Stimulated activated CD4-positive, alpha-beta T cell treated with anti-CD3 and anti-CD28 coated beads, Interleukin-2, amount 100 ng/mL, for 48 hours (primary cell): Measurements from ENCODE around the gene FRMD3.

Source experiments
- DNase-seq, 2 donors: peaks; one replicate each; pipeline ENCODE4 v3.0.0-alpha.2; 2020

The FRMD3 gene

DNA sequence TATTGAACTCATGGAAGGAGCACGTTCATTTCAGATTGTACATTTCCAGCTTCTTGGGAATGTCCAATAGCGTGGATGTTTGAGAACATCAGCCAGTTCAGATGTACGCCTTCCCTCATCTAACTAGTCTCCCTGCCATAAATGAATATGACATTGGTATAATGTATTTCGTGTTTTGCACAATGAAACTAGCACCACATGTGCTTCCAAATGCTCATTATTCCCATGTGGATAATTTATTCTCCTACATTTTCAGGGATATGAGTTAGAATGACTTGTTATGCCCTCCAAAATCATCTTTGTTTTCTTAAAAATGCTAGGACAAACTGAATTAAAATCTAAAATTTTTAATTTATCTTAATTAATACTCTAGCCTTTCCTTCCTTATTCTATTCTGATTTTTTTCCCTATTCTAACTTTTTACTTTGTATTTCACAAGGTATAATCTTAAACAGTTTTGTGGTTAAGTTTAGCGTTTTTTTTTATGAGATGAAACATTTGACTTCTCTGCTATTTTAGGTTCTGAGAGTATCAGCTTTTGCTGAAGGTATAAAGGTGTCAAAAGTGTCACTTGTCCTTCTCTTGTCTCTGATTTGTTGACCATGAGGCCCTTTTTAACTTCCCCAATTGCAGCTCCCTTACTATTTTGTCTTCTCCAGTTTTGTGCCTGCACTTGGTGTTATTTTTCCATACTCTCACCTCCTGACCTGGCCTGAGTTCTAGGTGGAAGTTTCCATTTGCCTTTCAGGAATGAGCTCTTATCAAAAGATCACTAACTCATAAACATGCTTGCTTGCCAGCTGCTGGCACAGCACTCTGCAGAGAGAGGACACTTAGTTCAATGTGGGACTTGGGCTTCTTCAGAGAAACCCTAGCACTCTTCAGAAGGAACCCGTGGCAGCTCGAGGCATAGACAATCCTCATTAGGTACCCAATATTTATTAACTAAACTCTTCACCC, 106.8 kb downstream of the FRMD3 start:
- DNase-seq: no peak

DNA sequence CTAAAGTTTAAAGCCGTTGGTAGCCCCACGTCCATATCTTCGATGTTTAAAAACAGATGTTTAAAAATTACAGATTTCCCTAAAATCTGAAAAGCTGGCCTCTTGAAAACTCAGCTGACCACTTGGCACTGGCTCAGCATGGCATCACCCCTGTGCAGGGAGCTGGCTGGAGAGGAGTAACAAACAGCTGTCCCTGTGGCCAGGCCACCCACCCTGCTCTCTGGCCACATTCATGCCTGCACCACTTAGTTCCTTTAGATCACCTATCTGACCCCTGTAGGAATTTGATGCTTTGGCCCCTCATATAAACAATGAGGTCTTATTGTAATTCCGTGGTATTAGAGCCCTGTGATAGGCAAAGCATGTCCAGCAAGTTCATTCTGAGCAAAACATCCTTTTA, 107.5 kb downstream of the FRMD3 start:
- DNase-seq: no peak

DNA sequence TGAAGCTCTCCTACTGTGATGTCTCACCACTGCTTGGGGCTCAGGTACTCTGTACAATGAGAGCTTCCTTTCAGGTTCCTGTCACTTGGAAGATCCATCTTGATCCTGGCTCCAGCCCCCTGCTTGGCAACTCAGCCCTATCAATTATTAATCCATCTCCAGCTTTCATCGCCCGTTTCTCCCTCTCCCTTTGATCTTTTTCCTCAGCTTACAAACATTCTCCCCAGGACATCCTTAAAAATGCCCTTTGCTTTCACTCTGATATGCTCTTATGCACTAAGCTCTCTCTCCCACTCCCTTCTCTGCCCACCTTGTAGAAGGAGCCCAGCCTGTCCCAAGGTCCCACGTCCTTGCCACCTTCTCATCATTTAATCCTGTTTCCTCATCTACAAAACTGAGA, 109.0 kb downstream of the FRMD3 start:
- DNase-seq: no peak

GRCh38 chr9:83425240-83425639, 113.0 kb downstream of the FRMD3 start:
- no peak for DNase-seq

DNA sequence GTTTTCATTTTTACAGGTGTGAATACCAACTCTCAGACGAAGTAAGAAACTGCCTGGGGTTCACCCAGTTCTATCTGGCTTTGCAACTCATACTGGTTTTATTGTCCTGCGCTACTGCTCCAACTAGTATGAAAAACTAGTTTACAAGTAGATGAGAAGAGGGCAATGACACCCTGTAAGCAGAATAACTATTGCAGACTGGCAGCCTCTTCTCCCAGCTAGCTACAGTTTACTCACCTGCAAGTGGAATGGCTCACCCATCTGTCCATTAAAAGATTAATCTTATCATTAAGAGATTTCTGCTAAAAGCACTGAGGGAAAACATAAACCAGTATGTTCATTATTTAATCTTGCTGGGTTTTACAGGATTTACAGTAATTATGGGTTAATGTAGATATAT, 113.4 kb downstream of the FRMD3 start:
- no peak for DNase-seq

- DNase-seq: no peak
Measured at GRCh38 chr9:83423815-83424707, 114.1 kb downstream of the FRMD3 start.

GRCh38 chr9:83422527-83422926, 115.7 kb downstream of the FRMD3 start:
- DNase-seq: no peak

DNA sequence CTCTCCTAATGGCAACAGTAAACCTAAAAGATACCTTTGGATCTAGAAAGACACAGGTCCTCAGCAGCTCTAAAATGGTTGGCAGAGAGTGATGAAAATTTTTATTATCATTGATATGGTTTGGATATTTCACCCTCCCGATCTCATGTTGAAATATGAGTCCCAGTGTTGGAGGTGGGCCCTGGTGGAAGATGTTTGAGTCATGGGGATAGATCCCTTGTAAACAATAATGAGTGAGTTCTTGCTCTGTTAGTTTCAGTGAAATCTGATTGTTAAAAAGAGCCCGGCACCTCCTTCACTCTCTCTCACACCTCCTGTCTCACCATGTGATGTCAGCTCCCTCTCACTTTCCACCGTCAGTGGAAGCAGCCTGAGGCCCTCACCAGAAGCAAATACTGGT, 117.7 kb downstream of the FRMD3 start:
- DNase-seq: no peak

DNA sequence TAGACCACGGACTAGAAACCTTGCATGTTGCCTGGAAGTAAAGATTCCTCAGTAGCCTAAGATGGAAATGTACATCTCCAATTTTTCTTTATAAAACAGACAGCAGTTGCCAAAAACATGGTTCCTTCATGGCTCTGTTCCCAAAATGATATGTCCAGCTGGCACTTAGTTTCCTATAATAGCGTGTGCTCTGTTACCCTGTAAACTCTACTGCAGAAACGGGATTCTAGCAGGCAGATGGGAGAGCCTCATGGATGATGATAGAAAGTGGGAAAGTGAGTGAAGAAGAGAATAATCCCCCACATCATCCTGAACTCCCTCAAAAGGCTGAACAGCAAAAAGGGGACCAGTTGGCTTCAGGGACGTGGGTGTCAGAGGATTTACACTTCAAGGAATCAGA, 118.2 kb downstream of the FRMD3 start:
- no peak for DNase-seq

DNA sequence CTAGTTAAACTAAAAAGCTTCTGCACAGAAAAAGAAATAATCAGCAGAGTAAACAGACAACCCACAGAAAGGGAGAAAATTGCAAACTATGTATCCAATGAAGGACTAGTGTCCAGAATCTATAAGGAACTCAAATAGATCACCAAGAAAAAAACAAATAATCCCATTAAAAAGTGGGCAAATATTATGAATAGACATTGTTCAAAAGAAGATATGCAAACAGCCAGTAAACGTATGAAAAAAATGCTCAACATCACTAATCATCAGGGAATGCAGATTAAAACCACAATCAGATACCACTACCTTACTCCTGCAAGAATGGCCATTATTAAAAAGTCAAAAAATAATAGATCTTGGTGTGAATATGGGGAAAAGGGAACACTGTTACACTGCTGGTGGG, 119.9 kb downstream of the FRMD3 start:
- no peak for DNase-seq

- no peak for DNase-seq
Measured at GRCh38 chr9:83413367-83413766, 124.8 kb downstream of the FRMD3 start.

DNA sequence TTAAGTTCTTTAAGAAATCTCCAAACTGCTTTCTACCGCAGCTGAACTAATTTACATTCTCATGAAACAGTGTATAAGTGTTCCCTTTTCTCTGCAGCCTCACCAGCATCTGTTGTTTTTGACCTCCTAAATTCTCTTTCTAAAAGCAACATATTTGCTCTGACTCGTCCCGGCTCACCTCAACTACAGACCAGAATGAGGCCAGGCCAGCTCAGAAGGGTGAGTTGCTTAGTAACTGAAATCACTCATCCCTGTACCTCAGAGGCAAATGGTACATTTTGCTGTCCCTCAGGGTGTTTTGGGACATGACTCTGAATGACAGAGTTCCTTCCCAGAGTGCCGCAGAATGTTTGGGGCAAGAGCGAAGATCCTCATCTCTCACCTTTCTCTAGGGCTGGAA, 127.5 kb downstream of the FRMD3 start:
- no peak for DNase-seq

GRCh38 chr9:83406921-83407320, 131.3 kb downstream of the FRMD3 start:
- DNase-seq: no peak

DNA sequence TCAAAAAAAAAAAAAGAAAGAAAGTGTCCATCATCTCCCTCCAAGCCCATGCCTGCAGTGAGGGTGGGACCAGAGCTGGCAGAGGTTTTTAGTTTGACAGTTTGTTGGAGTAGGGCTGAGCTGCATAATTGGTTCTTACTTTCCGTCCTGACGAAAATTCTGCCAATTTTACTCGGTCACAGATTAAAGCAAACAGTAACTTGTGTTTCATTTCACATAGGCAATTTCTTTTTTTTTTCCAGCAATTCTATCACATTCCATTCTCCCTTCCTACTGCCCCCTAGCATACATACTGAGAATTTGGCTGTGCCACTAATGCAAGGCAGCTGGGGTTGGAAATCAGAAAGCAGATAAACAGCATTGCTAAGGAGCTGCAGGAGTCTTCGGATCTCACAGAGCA, 132.4 kb downstream of the FRMD3 start:
- DNase-seq: no peak

DNA sequence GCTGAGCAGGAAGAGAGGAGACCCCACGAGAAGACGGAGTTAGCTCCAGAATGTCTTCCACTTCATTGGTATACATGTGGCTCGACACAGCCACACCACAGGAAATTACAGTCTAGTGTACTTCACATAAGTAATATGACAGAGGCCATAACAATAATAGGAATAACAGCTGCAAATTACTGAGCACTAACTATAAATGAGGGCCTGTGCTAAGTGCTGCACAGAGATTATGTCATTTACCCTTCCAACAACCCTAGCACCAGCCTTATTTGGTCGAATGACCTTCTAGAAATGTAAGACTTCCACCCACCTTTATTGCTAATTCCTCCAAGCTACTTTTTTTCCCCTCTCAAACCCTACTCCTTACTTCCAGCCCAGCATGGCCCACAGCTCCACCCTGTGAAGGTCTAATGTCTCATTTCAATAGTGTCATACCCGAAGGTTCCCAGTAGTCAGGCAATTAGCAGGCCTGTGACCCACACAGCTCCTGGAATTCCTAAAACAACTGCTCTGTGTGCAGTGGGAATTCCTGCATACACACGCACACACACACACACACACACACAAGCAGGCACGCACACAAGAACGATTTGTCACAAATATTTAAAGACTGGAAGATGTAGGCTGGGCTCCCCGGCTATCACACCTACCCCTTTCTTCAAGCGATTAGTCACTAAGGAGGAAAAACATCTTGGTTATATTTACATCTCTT, 134.5 kb downstream of the FRMD3 start:
- no peak for DNase-seq

DNA sequence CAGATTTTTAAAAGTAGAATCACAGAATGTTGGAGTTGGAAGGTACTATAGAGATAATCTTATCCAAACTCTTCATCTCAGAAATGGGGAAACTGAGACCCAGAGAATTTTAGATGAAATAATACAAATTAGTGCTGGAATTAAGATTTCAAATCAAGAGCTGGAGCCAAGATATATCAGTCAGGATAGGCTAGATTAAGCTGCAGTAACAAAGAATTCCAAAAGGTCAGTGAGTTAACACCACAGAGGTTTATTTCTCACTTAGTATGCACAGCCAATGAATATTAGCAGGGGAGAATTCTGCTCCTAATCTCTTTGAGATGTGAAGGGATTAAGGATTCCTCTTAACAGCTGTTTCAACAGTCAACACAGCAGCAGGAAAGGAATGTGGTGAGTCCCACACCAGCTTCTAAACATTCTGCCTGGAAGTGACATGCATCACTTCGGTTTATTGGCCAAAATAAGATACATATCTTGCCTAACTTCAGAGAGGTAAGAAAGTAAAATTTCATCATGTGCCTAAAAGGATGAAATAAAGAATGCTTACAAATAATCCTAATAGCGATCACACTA, 136.8 kb downstream of the FRMD3 start:
- no peak for DNase-seq

GRCh38 chr9:83396813-83397212, 141.4 kb downstream of the FRMD3 start:
- DNase-seq: no peak

- no peak for DNase-seq
Measured at GRCh38 chr9:83396342-83396741, 141.9 kb downstream of the FRMD3 start.

- DNase-seq: no peak
Measured at GRCh38 chr9:83392228-83392627, 146.0 kb downstream of the FRMD3 start.

GRCh38 chr9:83388346-83388745, 149.9 kb downstream of the FRMD3 start:
- no peak for DNase-seq

DNA sequence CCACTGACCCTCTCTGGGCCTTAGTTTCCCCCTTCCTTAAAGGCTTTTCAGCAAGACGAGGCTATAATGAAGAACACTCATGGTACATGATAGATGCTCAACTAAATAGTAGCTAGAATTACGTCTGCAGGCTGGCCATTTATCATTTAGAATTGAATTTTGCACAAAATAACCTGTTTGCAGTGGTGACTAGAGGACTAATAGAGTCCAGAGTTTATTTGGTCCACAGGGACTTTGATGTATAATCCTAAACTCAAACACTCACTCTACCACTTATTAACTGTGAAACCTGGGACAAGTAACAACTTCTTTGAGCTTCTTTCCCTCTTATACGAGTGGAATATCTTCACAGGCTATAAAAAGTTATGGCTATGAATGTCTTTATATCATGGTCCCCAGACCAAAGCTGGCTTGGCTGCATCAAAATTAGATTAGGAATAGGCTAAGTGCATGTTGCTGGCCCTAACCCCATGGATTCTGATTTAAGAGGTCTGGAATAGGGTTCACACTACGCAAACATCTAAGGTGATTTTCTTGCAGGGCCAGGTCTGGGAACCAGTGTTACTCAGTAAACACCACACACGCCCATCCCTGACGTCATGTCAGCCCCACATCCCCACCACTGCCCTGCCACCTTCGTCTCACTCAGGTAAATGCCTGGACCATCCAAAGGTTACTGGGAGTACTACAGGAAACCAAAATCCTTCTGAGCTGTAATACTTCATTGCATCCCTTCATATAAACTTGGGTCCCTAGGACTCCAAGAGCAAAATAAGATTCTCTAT, 150.6 kb downstream of the FRMD3 start:
- DNase-seq: no peak

DNA sequence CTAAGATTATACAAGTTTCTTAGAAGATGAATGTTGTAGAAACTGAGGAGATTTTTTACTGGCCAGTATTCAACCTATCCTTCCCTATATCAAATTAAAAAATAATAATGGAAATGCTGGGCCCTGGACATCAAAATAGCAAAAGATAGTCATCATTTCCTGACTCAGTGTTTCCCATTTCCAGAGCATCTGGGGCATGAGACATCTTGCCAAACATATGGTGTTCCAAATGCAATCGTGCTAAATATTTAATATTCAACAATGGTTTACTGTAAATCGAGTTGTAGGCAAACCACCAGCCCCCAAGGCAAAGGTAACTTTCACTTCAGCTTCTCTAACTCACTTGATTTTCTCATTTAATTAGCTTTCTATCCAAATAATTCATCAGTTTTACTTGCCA, 152.9 kb downstream of the FRMD3 start:
- no peak for DNase-seq
